Keratinocyte (primary cell): Measurements from ENCODE around the gene CLOCK. TPM values are rescaled to one million over a fixed set of nuclear protein-coding genes. Genes with fewer than 3 reads are reported as not detected.

Source experiments
- DNase-seq: peaks from one replicate; pipeline ENCODE4 v3.0.0-alpha.2; 2011; ENCODE audit warnings: low read depth, missing footprints, low spot score
- FAIRE-seq: peaks from 2 replicates; lab custom pipeline; 2011; peaks lifted over from hg19 to GRCh38; lab: Jason Lieb, UNC
- H2AFZ ChIP-seq: 2 replicates; pipeline ENCODE4 v1.6.0; 2012; ENCODE audit warnings: low read length, control low read depth, inconsistent platforms; ENCODE audit not compliant: control insufficient read depth
- H3K27ac ChIP-seq: 2 replicates; pipeline ENCODE4 v1.5.1; 2011; ENCODE audit warnings: low read length; ENCODE audit not compliant: control insufficient read depth, insufficient read depth
- H3K27me3 ChIP-seq: 3 replicates; pipeline ENCODE4 v1.6.0; 2011; ENCODE audit warnings: low read length; ENCODE audit not compliant: control insufficient read depth, insufficient read depth; ENCODE audit errors: extremely low read depth
- H3K36me3 ChIP-seq, 2 experiments: 2 replicates in 1 of 2; 3 replicates in 1 of 2; pipeline ENCODE4 v1.5.1; 2011; ENCODE audit warnings: low read length in 2 of 2, mild to moderate bottlenecking in 1 of 2; ENCODE audit not compliant: control insufficient read depth in 2 of 2, insufficient read depth in 2 of 2; ENCODE audit errors: extremely low read depth in 1 of 2
- H3K4me1 ChIP-seq: 3 replicates; pipeline ENCODE4 v1.5.1; 2011; ENCODE audit warnings: low read length; ENCODE audit not compliant: control insufficient read depth, insufficient read depth; ENCODE audit errors: extremely low read depth
- H3K4me2 ChIP-seq: 3 replicates; pipeline ENCODE4 v1.6.0; 2011; ENCODE audit warnings: low read depth, low read length; ENCODE audit not compliant: control insufficient read depth, insufficient read depth; ENCODE audit errors: extremely low read depth
- H3K4me3 ChIP-seq, 3 experiments: fragments of 200-600 bp in 1 of 3; sonication (generic) in 1 of 3; 2 replicates in 2 of 3; 3 replicates in 1 of 3; pipeline ENCODE4 v1.5.1; 2011 to 2016; ENCODE audit warnings: low read length in 3 of 3, mild to moderate bottlenecking in 3 of 3, control low read depth in 2 of 3, inconsistent platforms in 1 of 3, low read depth in 1 of 3, mixed read lengths in 1 of 3, mixed run types in 1 of 3, moderate library complexity in 1 of 3; ENCODE audit not compliant: control insufficient read depth in 2 of 3, insufficient read depth in 2 of 3; ENCODE audit errors: extremely low read depth in 1 of 3
- H3K79me2 ChIP-seq: 2 replicates; pipeline ENCODE4 v1.6.0; 2012; ENCODE audit warnings: low read length; ENCODE audit not compliant: control insufficient read depth, insufficient read depth
- H3K9ac ChIP-seq: 3 replicates; pipeline ENCODE4 v1.6.0; 2011; ENCODE audit warnings: low read length; ENCODE audit not compliant: control insufficient read depth, insufficient read depth; ENCODE audit errors: extremely low read depth
- H3K9me1 ChIP-seq: 3 replicates; pipeline ENCODE4 v1.6.0; 2011; ENCODE audit warnings: low read length; ENCODE audit not compliant: control insufficient read depth, insufficient read depth; ENCODE audit errors: extremely low read depth
- H3K9me3 ChIP-seq: 2 replicates; pipeline ENCODE4 v1.5.1; 2012; ENCODE audit warnings: low read depth, low read length; ENCODE audit not compliant: control insufficient read depth
- H4K20me1 ChIP-seq: 3 replicates; pipeline ENCODE4 v1.6.0; 2011; ENCODE audit warnings: low read length; ENCODE audit not compliant: control insufficient read depth, insufficient read depth; ENCODE audit errors: extremely low read depth
- CTCF ChIP-seq, 3 experiments: IDR thresholded peaks in 1 of 3; conservative IDR thresholded peaks in 1 of 3; optimal IDR thresholded peaks in 1 of 3; 2 replicates in 2 of 3; 3 replicates in 1 of 3; pipeline versions ENCODE3 to v1.5.1; 2011; ENCODE audit warnings: low read length in 3 of 3, mild to moderate bottlenecking in 3 of 3, moderate library complexity in 2 of 3, control low read depth in 1 of 3, inconsistent platforms in 1 of 3; ENCODE audit not compliant: insufficient read depth in 2 of 3; ENCODE audit errors: extremely low read depth in 1 of 3
- EZH2 ChIP-seq: IDR thresholded peaks from one replicate; pipeline ENCODE4 v1.6.1; 2012; ENCODE audit warnings: inconsistent platforms, mild to moderate bottlenecking, low read length, moderate library complexity
- dilution Hi-C: fragments of 300-500 bp; cut with MboI; formaldehyde crosslinking; loops from one replicate; pipeline ENCODE4 v1.7.0; 2020; ENCODE audit warnings: low sequenced_read_pairs; ENCODE audit not compliant: extremely low pct_ligation_motif_present
- polyA plus RNA-seq, 5 experiments: library from polyadenylated mRNA; depleted of rRNA in 3 of 5; stranded (reverse) in 3 of 5; stranded (forward) in 1 of 5; unstranded in 1 of 5; fragments of >200 nt; gene quantifications; 1 replicate in 1 of 5; 2 replicates in 3 of 5; 3 replicates in 1 of 5; pipeline versions ENCODE4 v1.2.1 to v1.2.3, GENCODE V29; 2011 to 2012; ENCODE audit warnings: missing spikeins in 2 of 5, low read depth in 1 of 5, low replicate concordance in 1 of 5

Gene CLOCK
- polyA plus RNA-seq, 1 donor (not counting 4 experiments of a cell fraction or from before 2014, with no cell fraction given): 27.1 TPM

DNA sequence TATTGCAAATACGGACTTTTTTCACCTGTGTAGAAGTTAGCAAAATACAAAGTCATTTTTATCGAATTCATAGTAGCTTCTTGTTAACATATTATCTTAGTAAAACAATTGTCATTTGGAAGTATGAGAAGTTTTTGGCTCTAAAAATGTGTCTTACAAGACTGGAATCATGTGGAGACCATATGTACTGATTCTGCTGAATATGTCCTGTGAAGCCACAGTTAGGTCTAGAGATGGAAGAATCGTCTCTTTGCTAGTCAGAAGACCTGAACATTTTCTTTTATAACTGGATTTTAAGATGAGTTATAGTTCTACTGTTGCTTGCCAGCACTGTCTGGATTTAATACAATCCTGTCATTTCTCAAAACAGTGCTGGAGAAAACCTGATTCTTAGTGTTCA, 121.9 kb downstream of the CLOCK start:
- H3K4me2 ChIP-seq: no peak overlapping the region
- no peak for DNase-seq
- no peaks in the 10 kb centered on the region for H3K9me3 ChIP-seq
- H3K4me3 ChIP-seq: no peak overlapping the region
- peaks cover 20 to 25% of the 10 kb centered on the region in 2 experiments for H3K36me3 ChIP-seq
- H3K4me1 ChIP-seq: peaks cover 7% of the 10 kb centered on the region
- H3K9me1 ChIP-seq: no peaks in the 10 kb centered on the region
- no peak overlapping the region for H3K9ac ChIP-seq
- dilution Hi-C loops: no loop called here
- no peak overlapping the region for H2AFZ ChIP-seq
- no peak for TF ChIP-seq CTCF (optimal IDR thresholded peaks at IDR 0.05 in 1 of 3, IDR thresholded peaks at IDR 0.05 in 1 of 3, conservative IDR thresholded peaks at IDR 0.05 in 1 of 3; ENCODE audit: extremely low read depth in 1 of 3, insufficient read depth in 2 of 3, low read length in 3 of 3)
- TF ChIP-seq EZH2: no peak
- no peak for FAIRE-seq
- H3K27ac ChIP-seq: no peak overlapping the region
- H4K20me1 ChIP-seq: peaks cover 14% of the 10 kb centered on the region
- no peaks in the 10 kb centered on the region for H3K27me3 ChIP-seq
- peaks cover 13% of the 10 kb centered on the region for H3K79me2 ChIP-seq

GRCh38 chr4:55416176-55416575, 130.5 kb downstream of the CLOCK start:
- Histone ChIP-seq H3K9me1 (no peaks in the 10 kb centered on the region), H4K20me1 (peaks cover 4% of the 10 kb centered on the region), H3K9me3 (no peaks in the 10 kb centered on the region), H2AFZ (no peak overlapping the region), H3K36me3 (peaks cover 19 to 32% of the 10 kb centered on the region in 2 experiments), H3K79me2 (peaks cover 36% of the 10 kb centered on the region), H3K4me1 (no peaks in the 10 kb centered on the region), H3K27me3 (no peaks in the 10 kb centered on the region), H3K4me3 (no peak overlapping the region), H3K27ac (no peak overlapping the region), H3K4me2 (no peak overlapping the region), H3K9ac (no peak overlapping the region)
- DNase-seq (no peak), FAIRE-seq (no peak)
- dilution Hi-C loops: no loop called here
- no peak for TF ChIP-seq CTCF (optimal IDR thresholded peaks at IDR 0.05 in 1 of 3, IDR thresholded peaks at IDR 0.05 in 1 of 3, conservative IDR thresholded peaks at IDR 0.05 in 1 of 3; ENCODE audit: extremely low read depth in 1 of 3, insufficient read depth in 2 of 3, low read length in 3 of 3)
- no peak for TF ChIP-seq EZH2
